ENCODE measurements around the gene PRRC2B. TPM values are rescaled to one million over a fixed set of nuclear protein-coding genes. Genes with fewer than 3 reads are reported as not detected.
A peak's percentile ranks its signal among the peaks of the same experiment; 100 is the strongest.

PRRC2B gene
- total and polyA plus RNA-seq, 2 experiments from 2014 or later: 48.2 to 118 TPM

- no peaks in the 10 kb centered on the region for H3K27me3 ChIP-seq
- 97% methylated on average over 4 of the region's 4 CpGs for WGBS (ENCODE audit: low lambda C conversion rate, missing lambda C conversion rate)
- H3K9me2 ChIP-seq (replicated peaks; ENCODE audit: insufficient read depth): no peaks in the 10 kb centered on the region
- no peaks in the 10 kb centered on the region for H3K9me3 ChIP-seq (ENCODE audit: low read depth)
- H3K79me2 ChIP-seq: peaks cover 100% of the 10 kb centered on the region
- no peak overlapping the region for H3K4me3 ChIP-seq
- H2AFZ ChIP-seq: no peak overlapping the region
- H3K4me2 ChIP-seq: no peak overlapping the region
- H3K36me3 ChIP-seq (replicated peaks; ENCODE audit: insufficient read depth, low read depth): no peaks in the 10 kb centered on the region
- no peak overlapping the region for H3K27ac ChIP-seq
- TF ChIP-seq EZH2phosphoT487 (IDR thresholded peaks at IDR 0.05; ENCODE audit: low read depth, severe bottlenecking, unreplicated experiment) (no peak), EZH2 (IDR thresholded peaks at IDR 0.05; ENCODE audit: borderline replicate concordance) (no peak)
- TF ChIP-seq, protein P1, sequence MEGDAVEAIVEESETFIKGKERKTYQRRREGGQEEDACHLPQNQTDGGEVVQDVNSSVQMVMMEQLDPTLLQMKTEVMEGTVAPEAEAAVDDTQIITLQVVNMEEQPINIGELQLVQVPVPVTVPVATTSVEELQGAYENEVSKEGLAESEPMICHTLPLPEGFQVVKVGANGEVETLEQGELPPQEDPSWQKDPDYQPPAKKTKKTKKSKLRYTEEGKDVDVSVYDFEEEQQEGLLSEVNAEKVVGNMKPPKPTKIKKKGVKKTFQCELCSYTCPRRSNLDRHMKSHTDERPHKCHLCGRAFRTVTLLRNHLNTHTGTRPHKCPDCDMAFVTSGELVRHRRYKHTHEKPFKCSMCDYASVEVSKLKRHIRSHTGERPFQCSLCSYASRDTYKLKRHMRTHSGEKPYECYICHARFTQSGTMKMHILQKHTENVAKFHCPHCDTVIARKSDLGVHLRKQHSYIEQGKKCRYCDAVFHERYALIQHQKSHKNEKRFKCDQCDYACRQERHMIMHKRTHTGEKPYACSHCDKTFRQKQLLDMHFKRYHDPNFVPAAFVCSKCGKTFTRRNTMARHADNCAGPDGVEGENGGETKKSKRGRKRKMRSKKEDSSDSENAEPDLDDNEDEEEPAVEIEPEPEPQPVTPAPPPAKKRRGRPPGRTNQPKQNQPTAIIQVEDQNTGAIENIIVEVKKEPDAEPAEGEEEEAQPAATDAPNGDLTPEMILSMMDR (IDR thresholded peaks at IDR 0.05; ENCODE audit: poor library complexity): no peak
- no peak for DNase-seq (ENCODE audit: low spot score)
- H3K4me1 ChIP-seq (ENCODE audit: insufficient read depth): peaks cover 45% of the 10 kb centered on the region
- peaks cover 100% of the 10 kb centered on the region for H4K20me1 ChIP-seq (ENCODE audit: insufficient read depth, poor library complexity, severe bottlenecking)
Measured at GRCh38 chr9:131416509-131416908, 22.6 kb downstream of the PRRC2B start.

GRCh38 chr9:131417264-131418142 lies 23.6 kb downstream of the PRRC2B start:
- Histone ChIP-seq H3K4me3 (no peak overlapping the region), H3K79me2 (peaks cover 100% of the 10 kb centered on the region), H3K36me3 (replicated peaks; ENCODE audit: insufficient read depth, low read depth) (no peaks in the 10 kb centered on the region), H3K4me1 (ENCODE audit: insufficient read depth) (peaks cover 46% of the 10 kb centered on the region), H3K9me2 (replicated peaks; ENCODE audit: insufficient read depth) (no peaks in the 10 kb centered on the region), H3K27ac (peak overlapping the region; percentile 90), H3K27me3 (no peaks in the 10 kb centered on the region), H2AFZ (no peak overlapping the region), H3K4me2 (peak overlapping the region; percentile 56), H3K9me3 (ENCODE audit: low read depth) (no peaks in the 10 kb centered on the region), H4K20me1 (ENCODE audit: insufficient read depth, poor library complexity, severe bottlenecking) (peaks cover 100% of the 10 kb centered on the region)
- no peak for DNase-seq (ENCODE audit: low spot score)
- TF ChIP-seq, protein P1 (IDR thresholded peaks at IDR 0.05; ENCODE audit: poor library complexity): no peak
- TF ChIP-seq EZH2 (IDR thresholded peaks at IDR 0.05; ENCODE audit: borderline replicate concordance) (no peak), EZH2phosphoT487 (IDR thresholded peaks at IDR 0.05; ENCODE audit: low read depth, severe bottlenecking, unreplicated experiment) (no peak)
- WGBS (ENCODE audit: low lambda C conversion rate, missing lambda C conversion rate): 75% methylated on average over 13 of the region's 13 CpGs

- DNase-seq (ENCODE audit: low spot score): peak; percentile 49
- no peak overlapping the region for H3K4me3 ChIP-seq
- H3K27me3 ChIP-seq: no peaks in the 10 kb centered on the region
- peaks cover 54% of the 10 kb centered on the region for H3K4me1 ChIP-seq (ENCODE audit: insufficient read depth)
- H4K20me1 ChIP-seq (ENCODE audit: insufficient read depth, poor library complexity, severe bottlenecking): peaks cover 100% of the 10 kb centered on the region
- no peak overlapping the region for H2AFZ ChIP-seq
- H3K4me2 ChIP-seq: peak overlapping the region; percentile 56
- no peak for TF ChIP-seq EZH2phosphoT487 (IDR thresholded peaks at IDR 0.05; ENCODE audit: low read depth, severe bottlenecking, unreplicated experiment)
- no peaks in the 10 kb centered on the region for H3K9me2 ChIP-seq (replicated peaks; ENCODE audit: insufficient read depth)
- WGBS (ENCODE audit: low lambda C conversion rate, missing lambda C conversion rate): 40% methylated on average over 7 of the region's 7 CpGs
- H3K9me3 ChIP-seq (ENCODE audit: low read depth): no peaks in the 10 kb centered on the region
- H3K27ac ChIP-seq: peak overlapping the region; percentile 90
- H3K36me3 ChIP-seq (replicated peaks; ENCODE audit: insufficient read depth, low read depth): no peaks in the 10 kb centered on the region
- H3K79me2 ChIP-seq: peaks cover 100% of the 10 kb centered on the region
Measured at GRCh38 chr9:131418143-131419025, 24.5 kb downstream of the PRRC2B start.
